SK-N-DZ (cell line): Measurements from ENCODE around the gene CA10.

Experiments used
- DNase-seq: peaks from one replicate; pipeline ENCODE4 v3.0.0-alpha.2; 2015; ENCODE audit warnings: low spot score

The CA10 gene

DNA sequence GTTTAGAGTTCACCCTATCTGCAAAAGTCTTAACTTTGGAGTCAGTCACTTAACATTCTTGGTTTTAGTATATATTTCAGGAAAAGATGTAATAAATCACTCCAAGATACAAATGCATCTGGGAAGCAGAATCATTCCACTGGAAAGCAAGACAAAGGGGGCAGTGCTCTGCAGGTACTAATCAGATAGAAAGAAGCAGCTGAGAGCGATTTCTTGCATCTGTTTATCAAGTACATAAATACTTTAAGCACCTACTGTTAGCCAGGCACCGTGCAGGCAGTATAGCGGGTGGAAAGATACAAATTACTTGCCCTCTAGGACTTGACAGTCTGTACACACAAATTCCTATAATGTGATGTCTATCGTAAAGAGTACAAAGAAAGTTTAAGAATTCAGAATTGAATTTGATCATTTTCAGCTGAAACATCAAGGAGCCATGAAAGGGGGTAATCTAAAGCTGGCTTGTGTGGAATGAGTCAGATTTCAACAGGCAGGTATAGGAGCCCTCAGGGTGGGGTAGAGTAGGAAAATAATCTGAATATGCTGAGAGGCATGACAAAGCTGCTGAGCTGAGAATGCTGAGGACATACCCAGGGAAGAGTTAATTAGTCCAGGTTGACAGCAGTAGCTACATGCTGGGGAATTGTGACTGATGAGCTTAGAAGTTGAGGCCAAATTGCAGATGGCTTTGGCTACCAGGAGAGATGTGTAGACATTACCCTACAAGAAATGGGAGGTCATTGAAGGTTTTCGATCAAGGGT, 110.2 kb downstream of the CA10 start:
- DNase-seq = no peak

DNA sequence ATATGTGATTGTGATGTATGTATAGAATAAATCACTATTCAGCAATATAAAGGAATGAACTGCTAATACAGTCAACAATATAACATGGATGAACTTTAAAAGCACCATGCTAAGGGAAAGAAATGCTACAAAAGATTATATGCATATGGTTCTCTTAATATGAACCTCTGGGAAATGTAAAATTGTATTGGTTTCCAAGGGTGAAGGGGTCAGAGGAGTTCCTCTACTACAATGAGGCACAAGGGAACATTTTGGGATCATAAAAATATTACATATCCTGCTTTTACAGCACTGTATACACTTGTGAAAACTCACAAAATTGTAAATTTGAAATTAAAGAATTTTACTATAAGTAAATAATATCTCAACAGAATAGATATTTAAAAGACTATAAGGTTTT, 111.4 kb downstream of the CA10 start:
- no peak for DNase-seq

DNA sequence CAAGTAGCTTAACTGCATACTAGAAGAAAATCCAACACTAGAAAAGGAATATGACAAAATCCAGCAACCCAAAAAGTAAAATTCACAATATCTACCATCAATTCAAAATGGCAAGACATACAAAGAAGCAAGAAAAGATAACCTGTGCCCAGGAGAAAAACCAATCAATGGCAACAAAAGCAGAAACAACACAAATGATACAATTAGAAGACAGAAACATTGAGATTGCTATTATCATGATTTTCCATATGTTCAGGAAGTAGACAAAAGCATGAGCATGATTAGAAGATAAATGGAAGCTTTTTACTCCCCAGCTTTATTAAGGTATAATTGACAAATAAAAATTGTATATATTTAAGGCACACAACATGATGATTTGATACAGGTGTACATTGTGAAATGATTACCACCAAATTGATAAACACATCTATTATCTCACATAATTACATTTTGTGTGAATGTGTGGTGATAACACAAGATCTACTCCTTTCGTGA, 117.3 kb downstream of the CA10 start:
- no peak for DNase-seq

DNA sequence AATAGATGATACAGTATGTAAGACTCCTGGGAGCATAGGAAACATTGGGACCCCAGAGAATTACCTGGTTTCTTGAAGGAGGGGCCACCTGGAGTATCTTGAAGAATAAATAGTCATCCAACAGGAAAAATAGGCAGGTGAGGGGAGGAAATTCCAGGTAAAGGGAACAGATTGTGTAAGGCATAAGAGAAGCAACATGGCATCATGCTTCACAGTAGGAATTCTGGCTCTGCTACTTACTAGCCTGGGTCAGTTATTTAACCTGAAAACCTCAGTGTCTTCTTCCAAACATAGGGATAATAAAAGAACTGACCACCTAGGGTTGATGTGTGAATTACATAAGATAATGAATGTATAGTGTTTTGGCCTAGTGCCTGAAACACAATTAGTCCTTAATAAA, 122.1 kb downstream of the CA10 start:
- no peak for DNase-seq

DNA sequence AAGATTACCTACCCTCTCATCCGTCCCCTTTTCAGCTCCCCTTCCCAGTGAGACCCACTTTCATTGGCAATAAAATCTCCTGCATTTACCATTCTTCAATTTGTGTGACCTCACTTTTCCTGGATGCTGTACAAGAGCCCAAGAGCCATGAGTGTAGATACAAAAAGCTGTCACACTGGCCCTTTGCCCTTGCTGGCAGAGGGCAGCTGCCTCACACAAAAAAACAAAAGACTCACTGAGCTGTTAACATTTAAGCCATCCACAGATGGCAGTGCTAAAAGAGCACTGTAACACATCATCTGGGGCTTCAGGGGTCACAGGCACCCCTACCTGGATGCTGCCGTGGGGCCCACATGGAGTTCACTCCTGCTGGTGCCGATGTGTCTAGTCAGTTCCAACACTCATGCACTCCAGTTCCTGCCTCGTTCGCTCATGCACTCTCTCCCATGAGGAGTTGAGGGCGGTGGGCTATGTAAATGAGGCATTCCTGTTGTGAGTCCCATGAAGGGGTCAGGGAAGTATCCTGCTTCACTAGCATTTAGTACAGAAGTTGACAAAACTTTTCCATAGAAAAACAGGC, 123.1 kb downstream of the CA10 start:
- DNase-seq = no peak

DNA sequence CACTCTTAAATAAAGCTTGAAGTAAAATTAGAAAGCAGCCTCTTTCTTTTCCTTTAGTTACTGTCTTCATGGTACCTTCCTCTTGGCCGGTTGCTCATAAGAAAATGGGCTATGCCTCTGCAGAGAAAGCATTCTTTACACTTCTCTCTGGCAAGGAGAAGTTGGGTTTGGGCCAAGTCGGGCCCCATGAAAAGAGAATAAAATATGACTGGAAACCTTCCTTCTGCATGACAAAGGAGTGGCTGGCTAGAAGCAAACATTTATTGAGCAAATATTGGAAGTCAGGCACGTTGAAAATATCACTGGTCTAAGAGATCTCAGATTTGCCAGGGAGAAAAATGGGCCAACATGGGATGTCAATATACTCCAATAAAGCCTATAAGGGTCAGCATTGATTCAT, 126.1 kb downstream of the CA10 start:
- DNase-seq = no peak

DNA sequence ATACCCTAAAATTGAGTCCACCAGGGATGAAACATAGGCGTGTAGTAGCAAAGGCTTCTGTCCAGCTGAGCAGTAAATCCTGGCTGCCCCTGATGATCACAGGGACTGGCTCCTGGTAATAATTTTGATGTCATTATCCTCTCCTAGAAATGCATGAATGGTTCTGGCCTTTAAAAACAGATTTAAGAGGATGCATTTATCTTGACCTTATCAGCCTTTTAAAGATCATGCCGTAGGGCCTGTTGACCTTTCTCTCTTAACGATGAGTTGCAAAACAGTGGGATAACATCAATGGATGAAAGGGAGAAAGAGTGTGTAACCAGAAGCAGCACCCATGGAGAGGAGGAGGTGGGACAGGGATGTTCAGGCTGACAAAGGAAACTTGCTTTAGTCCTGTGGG, 128.5 kb downstream of the CA10 start:
- DNase-seq = peak; percentile 37

DNA sequence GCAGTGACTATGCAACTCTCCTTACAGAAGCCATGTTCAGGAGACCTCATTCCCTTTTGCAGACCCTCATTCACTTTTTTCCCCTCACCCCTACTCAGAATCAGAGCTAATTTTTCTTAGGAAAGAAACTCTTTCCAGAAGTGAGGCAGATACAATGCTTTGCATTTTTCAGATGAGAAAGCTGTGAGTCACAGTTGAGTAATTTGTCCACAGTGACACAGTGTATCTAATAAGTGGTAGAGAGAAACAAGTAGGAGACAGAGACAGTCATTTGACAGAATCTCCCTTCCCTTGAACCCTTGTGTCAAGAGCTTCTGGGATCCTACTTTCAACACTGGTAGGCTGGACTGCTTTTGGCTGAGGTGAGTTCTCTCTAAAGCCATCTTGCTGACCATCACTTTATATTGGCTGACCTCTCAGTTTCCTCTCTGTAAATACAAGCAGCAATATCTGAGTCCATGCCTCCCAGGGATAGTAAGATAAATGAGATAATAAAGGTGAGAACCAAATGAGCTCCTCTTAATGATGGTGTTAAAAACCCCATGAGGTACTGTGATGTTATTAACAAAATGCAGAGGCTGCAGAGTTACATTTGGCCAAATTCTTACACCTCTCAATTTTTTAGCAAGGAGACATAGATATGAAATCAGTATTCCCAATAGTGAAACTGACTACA, 130.8 kb downstream of the CA10 start:
- no peak for DNase-seq

DNA sequence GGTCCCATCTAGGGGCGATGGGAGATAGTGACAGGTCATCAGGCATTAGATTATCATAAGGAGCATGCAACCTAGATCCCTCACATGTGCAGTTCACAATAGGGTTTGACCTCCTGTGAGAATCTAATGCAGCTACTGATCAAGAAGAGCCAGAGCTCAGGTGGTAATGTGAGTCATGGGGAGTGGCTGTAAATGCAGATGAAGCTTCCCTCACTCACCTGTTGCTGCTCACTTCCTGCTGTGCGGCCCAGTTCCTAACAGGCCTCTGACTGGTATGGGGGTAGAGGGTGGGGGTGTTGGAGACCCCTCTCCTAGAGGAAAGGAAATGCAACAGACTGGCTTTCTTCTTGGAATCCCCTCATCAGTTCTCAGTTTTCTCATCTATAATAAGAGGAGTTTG, 131.4 kb downstream of the CA10 start:
- DNase-seq = no peak

DNA sequence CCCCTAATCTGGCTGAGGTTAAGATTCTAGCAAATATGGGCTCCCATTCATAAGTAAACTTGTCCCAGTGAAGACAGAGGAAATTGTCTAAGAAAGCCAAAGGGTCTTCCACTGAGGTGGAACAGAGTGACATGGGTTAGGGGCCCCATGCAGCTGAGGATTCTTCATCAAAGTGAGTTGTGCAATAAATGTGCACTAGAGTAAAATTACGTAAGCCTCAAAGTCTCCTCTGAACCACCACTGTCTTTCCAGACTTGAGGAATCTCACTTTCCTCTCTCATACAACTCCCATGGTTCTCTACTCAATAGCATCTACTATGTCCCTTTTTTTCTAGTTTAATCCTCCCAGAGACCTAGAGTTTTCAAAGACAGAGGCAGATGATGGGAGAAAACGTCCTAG, 132.4 kb downstream of the CA10 start:
- no peak for DNase-seq

DNA sequence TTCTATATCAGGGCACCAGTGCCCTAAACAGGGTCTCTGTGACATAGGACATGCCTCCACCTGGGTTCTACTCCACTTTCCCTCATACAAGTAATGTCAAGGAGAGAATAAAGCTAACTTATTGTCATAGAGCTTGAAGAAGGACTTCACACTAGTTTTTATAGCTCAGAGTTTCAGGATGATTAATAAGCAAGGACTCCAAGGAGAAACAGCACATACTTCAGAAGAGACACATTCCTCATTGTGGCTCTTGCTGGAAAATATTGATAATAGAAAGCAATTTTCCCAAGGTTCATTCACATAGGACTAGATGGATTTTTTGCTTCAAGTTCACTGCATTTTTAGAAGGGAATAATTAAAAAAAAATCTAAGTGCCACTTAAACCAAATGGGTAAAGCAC, 133.3 kb downstream of the CA10 start:
- no peak for DNase-seq

DNA sequence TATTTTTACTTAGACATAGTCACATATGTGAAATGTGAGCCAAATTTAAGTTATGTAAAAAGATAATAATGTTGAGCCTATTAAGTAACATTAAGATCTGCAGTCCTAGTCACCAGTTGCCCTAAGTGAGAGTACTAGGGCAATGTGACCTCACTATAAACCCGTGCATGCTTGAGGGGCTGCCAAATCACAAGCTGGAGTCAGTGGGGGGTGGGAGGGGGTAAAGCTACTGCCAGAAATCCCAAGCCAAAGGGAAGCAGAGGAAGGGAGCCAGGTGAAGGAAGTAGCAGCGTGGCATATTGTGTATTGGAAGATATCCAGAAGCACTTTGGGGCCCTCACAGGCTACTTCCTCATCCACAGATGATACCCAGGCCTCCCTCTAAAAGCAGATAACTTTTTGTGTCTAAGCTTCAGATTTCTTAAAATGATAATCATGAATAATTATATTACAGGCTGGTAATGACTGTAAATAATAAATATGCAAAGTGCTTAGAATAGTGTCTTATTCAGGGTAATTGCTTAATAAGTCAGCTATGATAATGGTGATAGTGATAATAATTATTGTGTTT, 134.1 kb downstream of the CA10 start:
- no peak for DNase-seq

DNA sequence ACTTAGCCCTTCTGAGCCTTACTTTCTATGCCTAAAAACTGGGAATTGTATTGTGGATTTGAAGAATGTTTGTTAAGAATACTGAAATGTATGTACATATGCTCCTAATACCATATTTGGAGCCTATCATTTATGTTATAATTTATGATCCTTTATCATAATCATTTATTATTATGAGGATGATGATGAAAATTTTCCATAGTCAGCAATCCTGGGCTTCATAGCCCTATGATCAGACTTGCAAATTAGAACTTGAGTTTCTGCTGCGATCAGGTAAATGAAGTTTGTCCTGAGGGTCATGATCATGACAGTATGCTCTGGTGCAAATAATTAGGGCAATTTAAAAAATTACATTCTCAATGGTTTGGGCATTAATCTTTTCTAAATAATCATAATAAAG, 147.4 kb downstream of the CA10 start:
- no peak for DNase-seq

DNA sequence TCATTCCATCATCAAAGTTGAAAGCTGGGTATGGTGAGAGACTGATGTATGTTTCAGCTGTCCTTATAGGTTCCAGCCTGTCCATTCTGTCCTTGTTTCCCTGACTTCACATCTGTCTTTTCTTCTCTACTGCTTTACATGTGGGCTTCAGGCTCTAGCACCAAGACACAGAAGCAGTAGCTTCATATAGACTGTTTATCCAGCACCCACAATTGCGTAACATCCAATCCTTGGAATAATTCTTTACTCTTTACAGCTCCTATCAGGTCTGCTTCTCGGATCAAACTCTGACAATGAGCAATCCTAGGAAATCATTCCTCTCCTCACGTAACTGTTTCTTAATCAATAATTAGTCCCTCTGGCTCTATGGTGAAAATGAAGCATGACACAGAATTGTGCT, 158.9 kb downstream of the CA10 start:
- DNase-seq = no peak

DNA sequence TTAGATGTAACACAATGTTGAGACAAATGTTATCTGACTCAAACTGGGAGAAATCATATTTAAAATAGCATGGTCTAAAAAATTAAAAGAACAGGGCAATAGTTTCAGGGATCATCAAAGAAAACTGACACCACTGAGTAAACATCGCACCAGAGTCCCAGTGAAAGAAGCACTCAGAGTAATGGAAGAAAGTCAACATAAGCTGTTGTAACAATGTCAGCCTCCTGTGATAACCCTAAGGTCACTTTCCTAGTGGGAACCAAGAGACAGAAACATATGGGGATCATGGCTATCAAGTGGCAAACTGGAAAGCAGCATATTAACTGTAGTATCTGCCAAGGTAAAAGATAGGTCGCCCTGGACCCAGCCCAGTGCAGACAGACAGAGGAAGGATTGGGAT, 160.8 kb downstream of the CA10 start:
- DNase-seq = no peak

DNA sequence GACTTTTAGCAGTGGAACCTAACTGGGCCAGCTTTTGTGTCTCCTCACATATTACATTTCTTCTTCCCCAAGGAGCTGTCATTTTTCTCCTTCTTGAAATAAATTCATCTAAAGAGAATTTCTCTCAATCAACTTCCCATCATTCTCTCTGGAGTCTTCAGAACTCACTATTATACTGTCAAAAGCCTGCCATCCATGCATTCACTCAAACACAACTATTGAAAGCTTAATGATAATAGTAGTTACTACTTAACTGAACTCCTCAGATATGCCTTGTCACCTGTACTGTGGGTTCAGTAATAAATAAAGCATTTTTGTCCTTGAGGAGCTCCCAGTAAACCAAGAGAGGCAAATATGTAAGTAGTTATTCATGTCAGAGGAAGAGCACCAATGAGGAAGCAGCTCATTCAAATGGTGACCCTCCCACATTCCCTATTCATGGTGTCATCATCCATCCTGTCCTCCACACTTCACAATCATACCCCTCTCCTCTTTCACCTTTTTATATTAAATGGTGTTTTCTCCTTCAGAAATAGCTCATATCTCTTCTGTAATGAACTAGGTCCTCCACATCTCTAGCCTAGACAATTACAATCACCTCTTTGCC, 162.6 kb downstream of the CA10 start:
- DNase-seq = no peak

DNA sequence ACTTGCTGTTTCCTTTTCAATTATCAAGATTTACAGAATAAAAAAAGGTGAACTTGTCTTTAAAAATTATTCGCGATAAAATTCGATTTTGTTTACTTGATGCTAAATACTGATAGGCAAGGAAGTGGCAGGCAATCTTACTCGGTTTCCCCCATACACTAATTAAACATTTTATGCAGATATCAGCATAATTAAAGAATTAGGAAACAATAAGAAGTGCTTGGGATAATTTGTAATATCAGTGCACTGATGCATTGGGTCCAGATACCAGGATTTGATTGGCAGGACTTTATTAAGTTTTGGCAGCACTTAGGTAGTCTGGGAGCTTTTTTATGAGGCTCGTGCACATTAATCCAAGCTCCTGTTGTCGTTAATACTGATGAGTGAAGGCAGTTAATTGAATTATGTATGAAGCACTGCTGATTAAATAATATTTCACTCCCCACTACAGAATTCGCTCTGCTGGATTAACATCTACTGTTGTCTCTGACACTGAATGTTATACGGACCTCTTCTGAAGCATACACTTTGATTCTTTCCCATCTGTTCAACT, 165.6 kb downstream of the CA10 start:
- no peak for DNase-seq

DNA sequence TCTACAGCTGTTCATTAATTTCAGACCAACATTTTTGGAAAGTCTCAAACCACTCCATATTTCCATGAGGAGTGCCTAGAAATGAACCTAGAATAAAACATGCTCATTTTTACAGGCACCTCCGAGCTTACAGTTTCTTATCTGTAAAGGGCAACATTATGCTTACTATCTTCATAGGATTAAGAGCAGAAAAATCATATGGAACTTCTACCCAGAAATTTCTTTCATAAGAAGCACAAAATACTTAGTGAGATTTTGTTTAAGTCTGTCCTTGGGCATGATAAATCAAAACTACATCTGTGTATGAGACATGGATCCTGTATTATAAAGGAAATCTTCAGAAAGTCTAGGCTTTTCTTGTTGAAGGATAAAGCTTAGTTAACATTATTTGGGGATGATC, 187.4 kb downstream of the CA10 start:
- DNase-seq = no peak

DNA sequence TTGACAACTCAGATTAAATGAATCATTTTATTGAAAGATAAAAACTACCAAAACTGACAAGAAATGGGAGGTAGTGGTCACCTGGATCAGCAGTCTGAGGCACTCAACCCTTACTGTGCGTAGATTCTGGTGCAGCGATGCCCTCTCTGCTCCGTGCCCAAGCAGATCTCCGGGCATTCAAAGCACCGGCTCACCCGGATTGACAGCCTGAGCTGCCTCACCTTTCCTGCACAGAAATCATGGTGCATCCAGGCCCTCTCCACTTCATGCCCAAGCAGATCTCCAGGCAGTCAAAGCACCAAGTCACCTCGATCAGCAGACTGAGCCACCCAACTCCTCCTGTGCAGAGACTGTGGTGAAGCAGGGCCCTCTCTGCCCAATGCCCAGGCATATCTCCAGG, 196.8 kb downstream of the CA10 start:
- no peak for DNase-seq

DNA sequence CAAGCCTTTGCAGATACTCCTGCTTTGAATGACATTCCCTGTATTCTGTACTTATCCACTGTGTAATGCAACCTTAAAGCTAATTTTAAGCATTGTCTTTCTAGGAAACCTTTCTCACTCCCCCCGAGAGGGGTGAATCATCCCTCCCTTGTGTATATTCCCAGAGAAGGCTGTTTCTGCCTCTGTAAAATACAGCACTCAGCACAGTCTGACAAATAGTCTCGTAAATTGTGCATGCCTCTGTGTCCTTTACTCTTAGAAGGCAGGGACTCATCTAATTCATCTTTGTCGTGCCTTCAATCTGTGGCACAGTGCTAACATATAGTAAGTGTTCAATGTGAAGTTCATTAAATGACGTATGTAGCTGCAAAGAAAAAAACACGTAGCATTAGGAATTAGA, 200.7 kb downstream of the CA10 start:
- no peak for DNase-seq

DNA sequence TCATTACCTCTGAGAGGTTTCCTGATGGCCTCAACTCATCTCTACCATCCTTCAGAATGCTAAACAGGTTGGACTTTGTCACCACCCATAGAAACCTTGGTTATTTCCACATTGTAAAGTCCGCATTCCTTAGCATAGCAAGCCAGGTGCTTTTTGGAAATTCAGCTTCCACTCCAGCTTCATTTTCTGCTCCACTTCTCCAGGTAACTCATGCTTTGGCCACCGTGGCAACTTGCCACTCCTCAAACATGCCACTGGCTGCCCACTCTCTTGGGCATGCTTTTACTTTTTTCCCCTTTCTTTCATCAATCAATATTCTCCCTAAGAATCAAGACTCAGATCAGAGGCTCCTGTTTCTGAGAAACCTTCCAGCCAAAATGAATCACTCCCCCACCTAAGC, 203.3 kb downstream of the CA10 start:
- DNase-seq = no peak

DNA sequence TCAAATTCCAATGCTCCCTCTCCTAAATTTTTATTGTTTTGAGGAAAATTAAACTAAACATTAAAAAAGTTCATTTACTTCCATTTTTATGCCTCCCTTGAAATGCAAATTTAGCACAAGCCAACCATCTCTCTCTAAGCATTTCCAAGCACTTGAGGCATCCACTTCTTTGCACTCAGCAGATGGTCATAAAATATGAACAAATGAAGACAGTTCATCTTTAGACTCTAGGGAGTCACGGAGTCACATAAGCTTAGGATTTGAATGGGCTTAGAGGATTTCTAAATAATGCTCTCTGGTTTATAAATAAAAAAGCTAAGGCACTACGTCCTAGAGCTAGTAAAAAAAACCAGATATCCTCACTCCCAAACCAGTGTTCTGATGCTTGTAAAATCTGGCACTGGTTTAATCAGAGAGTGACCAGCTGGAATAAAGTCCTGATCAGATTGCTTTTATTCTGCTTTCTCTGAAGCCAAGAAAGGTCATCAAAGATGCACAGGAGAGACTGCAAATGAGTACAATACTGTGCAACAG, 204.2 kb downstream of the CA10 start:
- DNase-seq = no peak
